H1 (cell line): ENCODE results near the gene AP3S1. TPM values are rescaled to one million over a fixed set of nuclear protein-coding genes. Genes with fewer than 3 reads are reported as not detected.

Experiments
- EP300 ChIP-seq, 2 experiments: IDR thresholded peaks; 1 replicate in 1 of 2; 2 replicates in 1 of 2; pipeline ENCODE4 v1.6.1; 2011 to 2012; ENCODE audit warnings: low read depth in 2 of 2, low read length in 2 of 2, mild to moderate bottlenecking in 2 of 2, borderline replicate concordance in 1 of 2, inconsistent platforms in 1 of 2, moderate library complexity in 1 of 2
- HDAC2 ChIP-seq, 2 experiments: fragments of 300-600 bp in 1 of 2; sonication (generic) in 1 of 2; IDR thresholded peaks; 2 replicates each; pipeline ENCODE4 v1.6.1; 2011 to 2012; ENCODE audit warnings: low read depth in 2 of 2, low read length in 2 of 2, mild to moderate bottlenecking in 2 of 2, moderate library complexity in 2 of 2, borderline replicate concordance in 1 of 2, inconsistent platforms in 1 of 2
- RXRA ChIP-seq: IDR thresholded peaks from 2 replicates; pipeline ENCODE4 v1.6.1; 2011; ENCODE audit warnings: low read depth, mild to moderate bottlenecking, low read length, moderate library complexity; ENCODE audit not compliant: insufficient read depth
- TEAD4 ChIP-seq: IDR thresholded peaks from 2 replicates; pipeline ENCODE4 v1.6.1; 2012; ENCODE audit warnings: low read depth, low read length, inconsistent platforms, mixed read lengths
- polyA plus RNA-seq, 7 experiments: library from polyadenylated mRNA; depleted of rRNA in 3 of 7; stranded (reverse) in 5 of 7; unstranded in 2 of 7; fragments of >200 nt in 5 of 7; fragments of 200-250 nt in 2 of 7; gene quantifications; 1 replicate in 5 of 7; 2 replicates in 1 of 7; 4 replicates in 1 of 7; pipeline versions ENCODE4 v1.2.1 to v1.2.3, GENCODE V29; 2011 to 2013; ENCODE audit warnings: missing spikeins in 2 of 7, mixed read lengths in 2 of 7
- total RNA-seq: library from RNA; stranded (reverse); fragmentation: NEBNext Ultra II Directional; extraction: Animal tissue kit (Norgen Biotek cat#: 25700); gene quantifications from 2 replicates; pipeline ENCODE4 v1.2.1, GENCODE V29; 2021

Gene AP3S1
- total and polyA plus RNA-seq, 2 of the 8 experiments (the other 6 are each of a cell fraction or from before 2014, with no cell fraction given), result 26.6 to 72.7 TPM

DNA sequence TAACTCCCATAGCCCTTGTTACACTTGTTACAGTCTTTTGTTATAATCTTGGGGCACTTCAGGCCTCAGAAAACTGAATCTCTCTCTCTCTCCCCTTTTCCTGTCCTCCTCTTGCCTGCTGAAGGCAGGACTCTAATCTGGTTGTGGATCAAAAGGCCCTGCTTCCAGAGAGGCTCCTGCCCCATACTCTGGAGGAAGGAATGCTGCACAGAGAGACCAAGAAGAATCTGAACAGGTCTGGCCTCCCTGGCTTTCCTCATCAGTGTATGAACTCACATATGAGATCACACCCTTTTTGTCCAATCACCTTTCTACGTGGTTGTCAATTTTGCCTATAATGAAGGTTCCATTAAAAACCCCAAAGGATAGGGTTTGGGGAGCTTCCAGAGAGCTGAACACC, 94.3 kb downstream of the AP3S1 start (continued):
- TF ChIP-seq RXRA (no peak), EP300 (IDR thresholded peaks at IDR 0.05; ENCODE audit: borderline replicate concordance in 1 of 2, low read depth in 2 of 2, low read length in 2 of 2) (no peak), TEAD4 (no peak), HDAC2 (IDR thresholded peaks at IDR 0.05; ENCODE audit: borderline replicate concordance in 1 of 2, low read depth in 2 of 2, low read length in 2 of 2) (no peak)
